Measurements from ENCODE around the gene SERP1. TPM values are rescaled to one million over a fixed set of nuclear protein-coding genes. Genes with fewer than 3 reads are reported as not detected.

SERP1 gene
- total RNA-seq, 2 donors from 2014 or later: 104 to 148 TPM

DNA sequence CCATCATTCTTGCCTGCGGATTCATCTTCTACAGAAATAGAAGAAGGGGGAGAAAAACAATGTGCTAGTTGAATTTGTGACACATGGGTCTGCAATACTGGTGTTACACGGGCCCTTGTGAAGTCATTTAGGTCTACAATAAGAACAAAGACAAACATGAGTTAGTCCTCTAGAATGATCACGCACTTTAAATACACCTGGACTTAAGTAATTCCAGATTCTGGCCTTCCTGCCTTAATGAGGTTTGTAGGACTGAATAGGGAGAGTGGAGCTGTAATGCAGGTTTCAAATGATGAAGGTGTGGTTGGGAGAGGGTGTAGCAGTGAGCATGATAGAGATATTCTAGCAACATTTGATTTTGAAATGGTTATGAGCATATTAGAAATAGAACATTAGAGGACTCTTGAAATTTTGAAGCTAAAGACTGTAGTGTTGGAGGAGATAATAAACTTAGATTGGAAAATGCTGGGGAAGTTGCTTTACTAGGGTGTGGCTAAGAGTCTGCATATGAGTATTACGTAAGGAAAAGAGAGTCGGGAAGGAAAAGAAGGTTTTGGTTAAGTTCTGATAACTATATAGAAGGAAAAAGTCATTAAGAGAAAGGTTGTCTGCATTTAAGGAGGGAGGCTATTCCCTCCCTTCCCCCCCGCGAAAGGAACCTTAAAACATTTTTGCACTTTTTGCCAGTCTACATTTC is 897 bp upstream of the SERP1 start:
- Mint-ChIP-seq H3K36me3 (peaks cover 25% of the 10 kb centered on the region), H3K27ac (peak overlapping the region; percentile 94 to 98), H3K4me3 (peak overlapping the region; percentile 96), H3K9me3 (no peaks in the 10 kb centered on the region), H3K4me1 (ENCODE audit: low read depth in 2 of 2) (peaks cover 36 to 48% of the 10 kb centered on the region in 2 donors), H3K27me3 (no peaks in the 10 kb centered on the region)
- DNase-seq (ENCODE audit: low spot score): no peak
- ATAC-seq: no peak

DNA sequence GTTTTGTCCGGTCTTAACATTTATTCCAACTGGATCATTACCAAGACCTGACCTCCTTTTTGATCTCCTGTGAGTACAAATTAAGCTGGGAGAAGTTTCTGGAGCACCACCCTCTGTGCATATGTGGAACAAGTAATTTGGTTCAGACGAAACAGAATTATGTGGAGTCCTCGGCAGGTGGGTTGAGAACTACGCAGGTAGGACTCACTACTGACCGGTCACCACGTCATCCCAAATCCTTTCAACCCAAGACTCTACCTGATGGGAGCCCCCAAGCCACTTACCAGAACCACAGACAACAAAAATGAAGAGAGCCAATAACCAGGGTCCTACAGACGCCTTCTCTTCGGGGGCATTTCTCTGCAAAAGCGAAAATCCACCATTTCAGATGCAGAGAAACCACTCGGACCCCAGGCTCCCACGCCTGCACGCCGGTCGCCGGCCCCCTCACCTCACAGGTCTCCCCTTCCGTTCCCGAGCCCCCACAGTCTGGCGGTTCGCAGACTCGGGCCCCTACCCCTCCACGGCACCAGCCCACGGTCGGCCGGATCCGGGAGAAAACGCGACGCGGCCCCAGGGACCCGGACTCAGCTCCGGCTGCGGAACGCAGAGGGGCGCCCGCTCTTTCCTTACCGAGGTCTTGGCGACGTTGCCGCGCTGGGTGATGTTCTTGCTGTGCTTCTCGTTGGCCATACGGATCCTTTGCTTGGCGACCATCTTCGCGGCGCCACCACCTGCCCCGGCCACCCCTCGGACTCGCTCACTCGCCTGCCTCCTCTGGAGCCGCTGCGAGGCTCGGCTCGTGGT is 674 bp downstream of the SERP1 start:
- ATAC-seq: peak; percentile 1 to 18
- Mint-ChIP-seq H3K4me3 (peak overlapping the region; percentile 96), H3K9me3 (no peaks in the 10 kb centered on the region), H3K36me3 (peaks cover 31% of the 10 kb centered on the region), H3K27me3 (no peaks in the 10 kb centered on the region), H3K27ac (peak overlapping the region; percentile 94 to 98), H3K4me1 (ENCODE audit: low read depth in 2 of 2) (peaks cover 39 to 52% of the 10 kb centered on the region in 2 donors)
- no peak for DNase-seq (ENCODE audit: low spot score)

DNA sequence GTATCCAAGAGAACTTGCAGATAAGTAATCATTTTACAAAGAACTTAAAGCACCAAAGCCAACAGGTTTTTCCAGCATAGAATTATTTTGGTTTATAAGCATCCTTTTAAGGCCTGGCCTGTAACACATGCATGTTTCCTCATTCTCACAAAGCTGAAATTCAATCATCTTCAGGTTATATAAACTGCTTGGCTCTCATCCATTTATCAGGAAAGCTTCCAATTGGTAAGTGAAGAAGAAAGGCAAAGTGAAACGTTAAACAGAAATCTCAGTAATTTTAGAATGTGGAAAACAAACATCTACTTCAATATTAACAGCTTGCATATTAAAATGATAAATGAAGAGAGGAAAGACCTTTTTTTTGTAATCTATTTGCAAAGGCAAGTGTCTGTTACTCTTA is 1.6 kb downstream of the SERP1 start:
- no peaks in the 10 kb centered on the region for H3K9me3 Mint-ChIP-seq
- no peak for ATAC-seq
- H3K4me1 Mint-ChIP-seq (ENCODE audit: low read depth in 2 of 2): peaks cover 39 to 49% of the 10 kb centered on the region in 2 donors
- no peaks in the 10 kb centered on the region for H3K27me3 Mint-ChIP-seq
- H3K36me3 Mint-ChIP-seq: peaks cover 31% of the 10 kb centered on the region
- H3K27ac Mint-ChIP-seq: peak overlapping the region; percentile 94 to 98
- H3K4me3 Mint-ChIP-seq: peak overlapping the region; percentile 96
- no peak for DNase-seq (ENCODE audit: low spot score)

DNA sequence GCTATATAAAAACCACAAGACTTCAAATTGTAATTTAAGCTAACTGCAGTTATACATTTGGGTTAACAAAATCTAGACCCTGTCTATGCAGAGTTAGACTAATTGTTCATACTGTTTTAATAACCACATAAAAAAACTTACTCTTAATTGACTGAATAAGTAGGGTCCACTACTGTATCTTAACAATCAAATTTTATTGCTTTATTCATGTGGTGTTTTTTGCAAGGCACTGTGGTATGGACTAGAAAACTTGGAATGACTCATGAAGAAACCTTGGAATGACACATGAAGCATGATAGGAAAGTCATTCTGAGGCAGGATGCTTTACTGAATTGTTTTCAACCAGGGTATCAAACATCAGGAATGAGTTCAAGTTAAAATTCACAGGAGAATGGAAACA is 2.3 kb downstream of the SERP1 start:
- Mint-ChIP-seq H3K36me3 (peaks cover 31% of the 10 kb centered on the region), H3K4me3 (peak overlapping the region; percentile 96), H3K4me1 (ENCODE audit: low read depth in 2 of 2) (peaks cover 36 to 45% of the 10 kb centered on the region in 2 donors), H3K9me3 (no peaks in the 10 kb centered on the region), H3K27me3 (no peaks in the 10 kb centered on the region), H3K27ac (peak overlapping the region; percentile 94 to 98)
- no peak for ATAC-seq
- DNase-seq (ENCODE audit: low spot score): no peak

DNA sequence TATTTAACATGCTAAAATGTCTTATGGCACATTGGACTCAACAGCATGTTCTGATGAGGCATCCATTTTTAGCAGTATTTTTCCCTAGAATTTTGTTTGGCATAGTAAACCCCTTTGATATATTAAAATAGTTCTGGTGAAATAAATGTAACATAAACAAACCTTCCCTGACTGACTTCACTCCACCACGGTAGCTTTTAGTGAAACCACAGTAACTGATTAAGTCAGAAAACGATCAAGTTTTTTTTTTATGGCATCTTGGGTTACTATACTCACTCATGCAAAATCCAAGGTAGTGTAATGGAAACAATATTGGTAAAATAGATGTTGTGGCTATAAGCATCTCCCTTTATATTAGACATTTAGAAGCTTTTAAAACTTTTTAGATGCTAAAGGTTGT is 2.8 kb downstream of the SERP1 start:
- no peak overlapping the region for H3K4me3 Mint-ChIP-seq
- peaks cover 36 to 41% of the 10 kb centered on the region in 2 donors for H3K4me1 Mint-ChIP-seq (ENCODE audit: low read depth in 2 of 2)

DNA sequence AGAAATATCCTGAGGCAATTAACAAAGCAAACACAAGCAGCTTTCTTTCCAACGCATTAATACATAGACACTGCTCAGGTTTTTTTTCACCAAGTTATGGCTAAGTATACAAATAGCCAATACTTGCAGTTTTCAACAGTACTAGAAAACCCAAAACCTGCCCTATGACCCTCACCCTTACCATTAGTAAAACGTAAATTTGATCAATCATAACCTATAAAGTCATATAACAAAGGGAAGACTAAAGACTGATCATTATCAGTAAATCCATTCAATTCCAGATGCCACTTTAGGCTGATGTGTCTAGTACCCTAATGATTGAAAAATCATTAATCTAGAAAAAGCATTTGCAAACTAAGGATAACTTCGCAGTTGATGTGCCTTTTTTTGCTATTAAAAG is 3.2 kb downstream of the SERP1 start:
- no peak for DNase-seq (ENCODE audit: low spot score)
- H3K9me3 Mint-ChIP-seq: no peaks in the 10 kb centered on the region
- H3K36me3 Mint-ChIP-seq: peaks cover 31% of the 10 kb centered on the region
- H3K27ac Mint-ChIP-seq: peak overlapping the region in 1 of 2 donors; percentile 94
- no peak overlapping the region for H3K4me3 Mint-ChIP-seq
- H3K4me1 Mint-ChIP-seq (ENCODE audit: low read depth in 2 of 2): peaks cover 33 to 37% of the 10 kb centered on the region in 2 donors
- H3K27me3 Mint-ChIP-seq: no peaks in the 10 kb centered on the region
- ATAC-seq: no peak

More for the DNA sequence above, 2.8 kb downstream of the SERP1 start:
- ATAC-seq: no peak
- Mint-ChIP-seq H3K36me3 (peaks cover 31% of the 10 kb centered on the region), H3K27me3 (no peaks in the 10 kb centered on the region), H3K9me3 (no peaks in the 10 kb centered on the region), H3K27ac (peak overlapping the region in 1 of 2 donors; percentile 94)
- no peak for DNase-seq (ENCODE audit: low spot score)

DNA sequence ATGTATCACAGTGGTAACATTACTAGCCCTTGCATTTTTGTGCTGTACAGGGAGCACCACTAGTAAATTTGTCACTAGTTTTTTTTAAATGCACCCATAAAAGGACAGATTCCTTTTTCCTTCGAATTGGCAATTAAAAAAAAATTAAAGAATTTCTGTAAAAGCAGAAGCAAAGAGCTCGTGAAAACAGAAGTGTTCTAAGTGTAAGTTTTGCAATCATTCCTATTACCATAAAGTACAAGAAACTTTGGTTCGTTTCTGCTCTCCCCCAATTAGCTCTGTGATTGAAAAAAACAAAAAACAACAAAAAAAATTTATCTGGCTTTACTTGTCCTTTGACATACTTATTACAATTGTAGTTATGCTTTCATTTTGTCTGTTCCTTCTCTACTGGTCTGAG is 5.3 kb downstream of the SERP1 start:
- Mint-ChIP-seq H3K27me3 (no peaks in the 10 kb centered on the region), H3K27ac (peak overlapping the region; percentile 12 to 49)
- no peak for ATAC-seq

DNA sequence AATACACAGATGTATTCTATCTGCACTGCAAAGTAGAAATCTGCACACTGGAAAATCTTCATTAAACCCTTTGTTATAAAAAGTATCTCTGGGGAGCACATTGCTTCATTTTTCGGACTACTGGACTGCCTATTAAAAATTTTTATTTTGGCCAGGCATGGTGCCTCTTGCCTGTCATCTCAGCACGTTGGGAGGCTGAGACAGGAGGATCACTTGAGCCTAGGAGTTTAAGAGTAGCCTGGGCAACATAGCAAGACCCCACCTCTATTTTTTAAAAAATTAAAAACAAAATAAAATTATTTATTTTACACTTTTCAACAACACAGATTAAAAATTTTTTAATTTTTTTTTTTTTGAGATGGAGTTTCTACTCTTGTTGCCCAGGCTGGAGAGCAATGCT is 6.0 kb downstream of the SERP1 start:
- peaks cover 21 to 23% of the 10 kb centered on the region in 2 donors for H3K4me1 Mint-ChIP-seq (ENCODE audit: low read depth in 2 of 2)
- H3K27me3 Mint-ChIP-seq: no peaks in the 10 kb centered on the region
- H3K4me3 Mint-ChIP-seq: no peak overlapping the region

More for the DNA sequence above, 5.3 kb downstream of the SERP1 start:
- DNase-seq (ENCODE audit: low spot score): no peak
- H3K9me3 Mint-ChIP-seq: no peaks in the 10 kb centered on the region
- no peak overlapping the region for H3K4me3 Mint-ChIP-seq
- H3K4me1 Mint-ChIP-seq (ENCODE audit: low read depth in 2 of 2): peaks cover 24 to 26% of the 10 kb centered on the region in 2 donors
- peaks cover 26% of the 10 kb centered on the region for H3K36me3 Mint-ChIP-seq

DNA sequence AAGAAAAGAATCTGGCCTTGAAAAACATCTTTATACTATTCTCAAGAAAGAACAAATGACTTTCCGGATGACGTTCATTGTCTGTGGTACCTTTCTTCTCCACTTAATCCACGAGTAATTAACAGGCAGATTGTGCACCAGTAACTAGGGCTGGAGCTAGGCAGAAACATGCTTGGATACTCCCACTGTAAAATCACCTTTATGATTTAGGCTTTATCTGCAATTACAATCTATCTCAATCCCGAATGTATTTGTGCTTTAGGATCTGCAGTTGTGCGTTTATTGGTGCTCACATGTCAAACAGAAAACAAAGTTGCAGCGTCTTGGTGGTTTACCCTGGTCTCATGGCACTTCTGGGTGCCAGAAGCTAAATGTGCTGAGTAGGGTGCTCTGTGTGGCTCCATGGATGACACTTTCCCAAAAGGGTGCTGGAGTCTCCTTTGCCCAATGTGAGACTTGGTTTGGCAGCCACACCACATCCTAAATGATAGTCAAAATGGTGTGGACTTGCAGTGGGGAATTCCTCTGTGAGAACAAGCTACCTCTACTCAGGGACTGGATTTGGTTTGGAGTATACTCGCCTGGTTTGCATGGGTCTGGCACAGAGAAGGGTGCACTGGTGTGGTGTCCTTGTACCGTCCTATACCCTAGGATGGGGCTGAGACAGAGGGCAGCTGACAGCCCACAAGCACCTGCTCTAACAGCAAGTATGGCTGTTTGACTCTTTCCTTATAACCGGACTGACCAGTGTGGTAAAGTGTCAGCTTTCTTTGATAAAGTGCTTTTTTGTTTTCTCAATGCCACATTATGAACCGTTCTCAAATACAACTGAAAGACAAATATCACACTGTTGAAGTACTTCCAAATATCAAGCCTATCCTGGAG is 7.7 kb downstream of the SERP1 start:
- Mint-ChIP-seq H3K36me3 (peaks cover 15% of the 10 kb centered on the region), H3K4me3 (no peak overlapping the region), H3K27me3 (no peaks in the 10 kb centered on the region), H3K27ac (no peak overlapping the region), H3K9me3 (no peaks in the 10 kb centered on the region), H3K4me1 (ENCODE audit: low read depth in 2 of 2) (peaks cover 10 to 13% of the 10 kb centered on the region in 2 donors)
- ATAC-seq (peak in 1 of 2 donors; percentile 31), DNase-seq (ENCODE audit: low spot score) (no peak)

More for the DNA sequence above, 6.0 kb downstream of the SERP1 start:
- Mint-ChIP-seq H3K36me3 (peaks cover 22% of the 10 kb centered on the region), H3K27ac (no peak overlapping the region), H3K9me3 (no peaks in the 10 kb centered on the region)
- DNase-seq (ENCODE audit: low spot score) (no peak), ATAC-seq (no peak)

DNA sequence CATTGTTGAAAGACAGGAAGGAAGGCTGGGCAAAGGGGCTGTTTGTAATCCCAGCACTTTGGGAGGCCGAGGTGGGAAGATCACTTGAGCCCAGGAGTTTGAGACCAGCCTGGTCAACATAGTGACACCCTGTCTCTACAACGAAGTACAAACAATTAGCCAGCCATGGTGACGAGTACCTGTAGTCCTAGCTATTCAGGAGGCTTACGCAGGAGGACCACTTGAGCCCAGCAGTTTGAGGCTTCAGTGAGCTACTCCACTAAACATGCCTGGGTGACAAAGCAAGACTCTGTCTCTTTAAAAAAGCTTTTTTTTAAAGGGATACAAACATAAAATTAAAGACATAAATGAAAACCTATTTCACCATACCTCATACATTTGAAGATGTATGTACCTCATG is 11.1 kb downstream of the SERP1 start:
- no peak for DNase-seq (ENCODE audit: low spot score)
- ATAC-seq: no peak
- Mint-ChIP-seq H3K27ac (no peak overlapping the region), H3K27me3 (no peaks in the 10 kb centered on the region), H3K4me1 (ENCODE audit: low read depth in 2 of 2) (peaks cover 0 to 3% of the 10 kb centered on the region in 2 donors), H3K4me3 (no peak overlapping the region), H3K9me3 (no peaks in the 10 kb centered on the region), H3K36me3 (no peaks in the 10 kb centered on the region)

DNA sequence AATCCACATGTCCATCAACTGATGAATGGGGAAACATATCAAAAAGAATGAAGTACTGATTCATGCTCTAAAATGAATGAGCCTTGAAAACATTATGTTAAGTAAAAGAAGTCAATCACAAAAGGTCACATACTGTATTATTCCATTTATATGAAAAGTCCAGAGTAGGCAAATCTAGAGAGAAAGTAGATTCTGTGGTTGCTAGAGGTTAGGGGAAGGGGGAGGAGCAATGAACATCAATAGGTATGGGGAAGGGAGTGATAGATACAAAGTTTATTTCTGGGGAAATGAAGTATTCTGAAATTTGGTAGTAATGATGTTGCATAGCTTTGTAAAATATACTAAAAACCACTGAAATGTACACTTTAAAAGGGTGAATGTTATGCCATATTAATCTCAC is 14.5 kb downstream of the SERP1 start:
- no peaks in the 10 kb centered on the region for H3K9me3 Mint-ChIP-seq
- ATAC-seq: no peak
- H3K36me3 Mint-ChIP-seq: no peaks in the 10 kb centered on the region
- DNase-seq (ENCODE audit: low spot score): no peak
- peak overlapping the region in 1 of 2 donors; percentile 26 for H3K27ac Mint-ChIP-seq
- no peak overlapping the region for H3K4me3 Mint-ChIP-seq
- H3K4me1 Mint-ChIP-seq (ENCODE audit: low read depth in 2 of 2): peaks cover 0 to 3% of the 10 kb centered on the region in 2 donors
- H3K27me3 Mint-ChIP-seq: peaks cover 0 to 6% of the 10 kb centered on the region in 2 donors

DNA sequence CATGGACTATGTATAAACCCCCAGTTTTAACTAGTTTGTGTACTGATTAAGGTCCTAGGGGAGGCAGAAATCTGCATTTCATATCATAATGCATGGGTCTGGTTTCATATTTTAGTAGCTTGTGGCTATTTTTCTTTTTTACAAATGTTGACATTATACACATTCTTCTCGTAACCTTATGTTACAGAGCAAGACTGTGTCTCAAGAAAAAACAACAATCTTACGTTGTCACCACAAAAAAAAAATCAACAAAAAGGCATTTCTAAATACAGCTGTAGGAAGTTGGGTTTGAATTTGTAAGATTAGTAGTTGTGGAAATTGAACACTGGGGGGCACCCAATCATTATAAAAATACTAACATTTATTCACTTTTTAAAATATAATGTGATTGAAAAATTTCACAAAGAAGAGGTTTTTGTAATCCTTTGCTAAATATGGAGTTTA is 17.9 kb downstream of the SERP1 start:
- Mint-ChIP-seq H3K27ac (no peak overlapping the region), H3K27me3 (peaks cover 0 to 8% of the 10 kb centered on the region in 2 donors), H3K4me3 (no peak overlapping the region), H3K4me1 (ENCODE audit: low read depth in 2 of 2) (peaks cover 0 to 3% of the 10 kb centered on the region in 2 donors), H3K36me3 (no peaks in the 10 kb centered on the region), H3K9me3 (no peaks in the 10 kb centered on the region)
- no peak for ATAC-seq
- DNase-seq (ENCODE audit: low spot score): no peak

DNA sequence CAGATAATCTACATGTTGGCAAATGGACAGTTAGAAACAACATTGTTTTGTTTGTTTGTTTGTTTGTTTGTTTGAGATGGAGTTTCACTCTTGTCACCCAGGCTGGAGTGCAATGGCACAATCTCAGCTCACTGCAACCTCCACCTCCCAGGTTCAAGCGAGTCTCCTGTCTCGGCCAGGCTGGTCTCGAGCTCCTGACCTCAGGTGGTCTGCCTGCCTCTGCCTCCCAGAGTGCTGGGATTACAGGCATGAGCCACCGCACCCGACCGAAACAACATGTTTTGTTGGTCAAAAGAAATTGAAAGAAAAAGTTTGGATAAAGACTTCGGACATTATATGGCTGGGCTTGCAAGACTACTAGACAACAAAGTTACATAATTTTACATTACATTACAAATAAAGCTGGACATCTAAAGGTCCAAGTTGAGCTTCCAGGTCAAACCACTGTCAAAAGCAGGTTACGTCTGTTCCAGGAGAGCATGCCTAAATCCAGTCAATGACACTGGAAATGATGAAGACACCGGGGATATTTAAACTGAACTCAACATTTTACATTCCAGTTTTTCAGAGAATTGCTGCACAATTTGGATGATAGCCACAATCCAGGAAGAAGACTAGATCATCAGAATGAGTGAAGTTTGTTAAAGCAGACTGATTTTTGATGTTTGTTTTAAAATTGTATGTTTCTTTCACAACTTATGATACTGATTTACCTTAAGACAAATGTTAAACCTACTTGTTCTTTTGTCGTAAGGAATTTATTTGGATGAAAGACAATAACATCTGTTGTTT is 18.6 kb downstream of the SERP1 start:
- Mint-ChIP-seq H3K4me3 (no peak overlapping the region), H3K4me1 (ENCODE audit: low read depth in 2 of 2) (peaks cover 0 to 3% of the 10 kb centered on the region in 2 donors), H3K9me3 (no peaks in the 10 kb centered on the region), H3K36me3 (no peaks in the 10 kb centered on the region), H3K27me3 (peaks cover 0 to 8% of the 10 kb centered on the region in 2 donors), H3K27ac (peak overlapping the region in 1 of 2 donors; percentile 24)
- ATAC-seq: no peak
- DNase-seq (ENCODE audit: low spot score): no peak

Measured in natural killer cell treated with Interleukin-12 subunit alpha and Interleukin-12 subunit beta and Interleukin-15 and Interleukin-18, amount 100 ng/mL, for 72 hours (primary cell).